Loucy (cell line): Measurements from ENCODE around the gene SHROOM3.

ENCODE experiments used
- H2AFZ ChIP-seq: fragments of 200-600 bp; sonication (generic); 2 replicates; pipeline ENCODE4 v1.6.0; 2016; ENCODE audit warnings: antibody characterized with exemption, mild to moderate bottlenecking, low read length, moderate library complexity
- H3F3A ChIP-seq: fragments of 200-600 bp; 2 replicates; pipeline ENCODE4 v1.6.0; 2016; ENCODE audit warnings: antibody characterized with exemption, low read depth, mild to moderate bottlenecking
- H3K27me3 ChIP-seq: fragments of 200-600 bp; sonication (generic); 2 replicates; pipeline ENCODE4 v1.6.1; 2014; ENCODE audit warnings: low read length, mild to moderate bottlenecking; ENCODE audit not compliant: insufficient read depth, poor library complexity, severe bottlenecking
- H3K36me3 ChIP-seq: fragments of 200-600 bp; sonication (generic); 2 replicates; pipeline ENCODE4 v1.6.1; 2016; ENCODE audit warnings: low read length; ENCODE audit not compliant: insufficient read depth
- H3K4me1 ChIP-seq: fragments of 200-600 bp; sonication (generic); 2 replicates; pipeline ENCODE4 v1.5.1; 2014; ENCODE audit warnings: low read length, mild to moderate bottlenecking; ENCODE audit not compliant: insufficient read depth, poor library complexity, severe bottlenecking
- H3K4me2 ChIP-seq: fragments of 200-600 bp; sonication (generic); 2 replicates; pipeline ENCODE4 v1.6.0; 2014; ENCODE audit warnings: antibody characterized with exemption, low read length, low read depth, mild to moderate bottlenecking; ENCODE audit not compliant: poor library complexity, severe bottlenecking
- H3K4me3 ChIP-seq: fragments of 200-600 bp; sonication (generic); 2 replicates; pipeline ENCODE4 v1.5.1; 2014; ENCODE audit warnings: low read length, mild to moderate bottlenecking, mixed read lengths; ENCODE audit not compliant: poor library complexity, severe bottlenecking
- H3K79me2 ChIP-seq: fragments of 200-600 bp; sonication (generic); 2 replicates; pipeline ENCODE4 v1.6.1; 2014; ENCODE audit warnings: low read length; ENCODE audit not compliant: insufficient read depth
- H3K9ac ChIP-seq: fragments of 200-600 bp; sonication (generic); 2 replicates; pipeline ENCODE4 v1.6.0; 2014; ENCODE audit warnings: mild to moderate bottlenecking, low read depth, low read length, moderate library complexity; ENCODE audit not compliant: poor library complexity, severe bottlenecking
- H3K9me2 ChIP-seq: fragments of 200-600 bp; sonication (generic); replicated peaks from 2 replicates; pipeline ENCODE4 v1.6.1; 2016; ENCODE audit warnings: low read depth, low read length, mixed read lengths
- H3K9me3 ChIP-seq: fragments of 200-600 bp; sonication (generic); 2 replicates; pipeline ENCODE4 v1.6.1; 2014; ENCODE audit warnings: mild to moderate bottlenecking, antibody characterized with exemption, low read length, low read depth; ENCODE audit not compliant: insufficient read depth
- H4K20me1 ChIP-seq: fragments of 200-600 bp; sonication (generic); 2 replicates; pipeline ENCODE4 v1.6.0; 2014; ENCODE audit warnings: antibody characterized with exemption, low read length, mild to moderate bottlenecking; ENCODE audit not compliant: insufficient read depth, poor library complexity, severe bottlenecking
- EZH2phosphoT487 ChIP-seq: fragments of 200-600 bp; IDR thresholded peaks from 2 replicates; pipeline ENCODE4 v1.6.1; 2018; ENCODE audit warnings: antibody characterized with exemption, mild to moderate bottlenecking, moderate library complexity, borderline replicate concordance
- TF ChIP-seq, protein P1 (sequence below): fragments of 200-600 bp; sonication (generic); conservative IDR thresholded peaks from 2 replicates; pipeline ENCODE4 v1.5.1; 2014; ENCODE audit warnings: mild to moderate bottlenecking, antibody characterized with exemption, low read length

The SHROOM3 gene

GRCh38 chr4:76531597-76531996 is 96.6 kb downstream of the SHROOM3 start:
- H3F3A ChIP-seq: no peaks in the 10 kb centered on the region
- no peak overlapping the region for H3K4me2 ChIP-seq
- H4K20me1 ChIP-seq: no peaks in the 10 kb centered on the region
- H3K4me3 ChIP-seq: no peak overlapping the region
- no peaks in the 10 kb centered on the region for H3K9me3 ChIP-seq
- H3K27me3 ChIP-seq: no peaks in the 10 kb centered on the region
- no peaks in the 10 kb centered on the region for H3K36me3 ChIP-seq
- H3K4me1 ChIP-seq: no peaks in the 10 kb centered on the region
- H3K79me2 ChIP-seq: no peaks in the 10 kb centered on the region
- no peak overlapping the region for H3K9ac ChIP-seq
- no peak for TF ChIP-seq EZH2phosphoT487
- TF ChIP-seq, protein P1, sequence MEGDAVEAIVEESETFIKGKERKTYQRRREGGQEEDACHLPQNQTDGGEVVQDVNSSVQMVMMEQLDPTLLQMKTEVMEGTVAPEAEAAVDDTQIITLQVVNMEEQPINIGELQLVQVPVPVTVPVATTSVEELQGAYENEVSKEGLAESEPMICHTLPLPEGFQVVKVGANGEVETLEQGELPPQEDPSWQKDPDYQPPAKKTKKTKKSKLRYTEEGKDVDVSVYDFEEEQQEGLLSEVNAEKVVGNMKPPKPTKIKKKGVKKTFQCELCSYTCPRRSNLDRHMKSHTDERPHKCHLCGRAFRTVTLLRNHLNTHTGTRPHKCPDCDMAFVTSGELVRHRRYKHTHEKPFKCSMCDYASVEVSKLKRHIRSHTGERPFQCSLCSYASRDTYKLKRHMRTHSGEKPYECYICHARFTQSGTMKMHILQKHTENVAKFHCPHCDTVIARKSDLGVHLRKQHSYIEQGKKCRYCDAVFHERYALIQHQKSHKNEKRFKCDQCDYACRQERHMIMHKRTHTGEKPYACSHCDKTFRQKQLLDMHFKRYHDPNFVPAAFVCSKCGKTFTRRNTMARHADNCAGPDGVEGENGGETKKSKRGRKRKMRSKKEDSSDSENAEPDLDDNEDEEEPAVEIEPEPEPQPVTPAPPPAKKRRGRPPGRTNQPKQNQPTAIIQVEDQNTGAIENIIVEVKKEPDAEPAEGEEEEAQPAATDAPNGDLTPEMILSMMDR: no peak
- no peaks in the 10 kb centered on the region for H3K9me2 ChIP-seq
- H2AFZ ChIP-seq: no peak overlapping the region

GRCh38 chr4:76532805-76533204 is 97.8 kb downstream of the SHROOM3 start:
- TF ChIP-seq, protein P1: no peak
- TF ChIP-seq EZH2phosphoT487: no peak
- H3K79me2 ChIP-seq: no peaks in the 10 kb centered on the region

GRCh38 chr4:76533314-76533713 is 98.3 kb downstream of the SHROOM3 start:
- H3K27me3 ChIP-seq: no peaks in the 10 kb centered on the region

More at GRCh38 chr4:76532805-76533204, 97.8 kb downstream of the SHROOM3 start:
- Histone ChIP-seq H3K9me3 (no peaks in the 10 kb centered on the region), H3K4me1 (no peaks in the 10 kb centered on the region), H2AFZ (no peak overlapping the region), H3K36me3 (no peaks in the 10 kb centered on the region), H3K4me3 (no peak overlapping the region), H3K9me2 (no peaks in the 10 kb centered on the region), H3F3A (no peaks in the 10 kb centered on the region), H3K27me3 (no peaks in the 10 kb centered on the region), H3K9ac (no peak overlapping the region), H4K20me1 (no peaks in the 10 kb centered on the region), H3K4me2 (no peak overlapping the region)

More at GRCh38 chr4:76533314-76533713, 98.3 kb downstream of the SHROOM3 start:
- H2AFZ ChIP-seq: no peak overlapping the region
- no peaks in the 10 kb centered on the region for H3K9me3 ChIP-seq
- no peak overlapping the region for H3K4me3 ChIP-seq
- TF ChIP-seq, protein P1: no peak
- TF ChIP-seq EZH2phosphoT487: no peak
- H3K4me1 ChIP-seq: no peaks in the 10 kb centered on the region
- no peaks in the 10 kb centered on the region for H3K9me2 ChIP-seq
- H4K20me1 ChIP-seq: no peaks in the 10 kb centered on the region
- H3K9ac ChIP-seq: no peak overlapping the region
- no peaks in the 10 kb centered on the region for H3K36me3 ChIP-seq
- H3F3A ChIP-seq: no peaks in the 10 kb centered on the region
- no peaks in the 10 kb centered on the region for H3K79me2 ChIP-seq
- H3K4me2 ChIP-seq: no peak overlapping the region
